Vagina (tissue), 2 donors: Measurements from ENCODE around the gene GBX1. TPM values are rescaled to one million over a fixed set of nuclear protein-coding genes. Genes with fewer than 3 reads are reported as not detected.

Source experiments
- DNase-seq, 2 donors: peaks; one replicate each; pipeline ENCODE4 v3.0.0-alpha.2; 2017; ENCODE audit errors: extremely low spot score in 2 of 2
- H3K27ac ChIP-seq: fragments of 200-600 bp; sonication (generic); one replicate; pipeline ENCODE4 v1.5.1; 2019
- H3K27me3 ChIP-seq: fragments of 200-600 bp; sonication (generic); one replicate; pipeline ENCODE4 v1.5.1; 2019
- H3K36me3 ChIP-seq, 2 donors: fragments of 200-600 bp; sonication (generic); one replicate each; pipeline ENCODE4 v1.5.1; 2017 to 2019
- H3K4me1 ChIP-seq: fragments of 200-600 bp; sonication (generic); one replicate; pipeline ENCODE4 v1.5.1; 2019
- H3K4me3 ChIP-seq, 2 donors: fragments of 200-600 bp; sonication (generic); 1 replicate in 1 of 2; 2 replicates in 1 of 2; pipeline ENCODE4 v1.5.1; 2016 to 2019
- H3K9me3 ChIP-seq: fragments of 200-600 bp; sonication (generic); one replicate; pipeline ENCODE4 v1.5.1; 2019
- POLR2A ChIP-seq, 2 donors: fragments of 450-650 bp; IDR thresholded peaks; one replicate each; pipeline ENCODE4 v1.6.1; 2017; ENCODE audit warnings: antibody characterized with exemption in 2 of 2, mild to moderate bottlenecking in 2 of 2, moderate library complexity in 2 of 2
- POLR2AphosphoS5 ChIP-seq, 2 donors: sonication (generic); formaldehyde crosslinking; IDR thresholded peaks; one replicate each; pipeline ENCODE4 v1.9.0; 2017; ENCODE audit warnings: antibody characterized with exemption in 2 of 2, mild to moderate bottlenecking in 2 of 2, low read depth in 1 of 2; ENCODE audit not compliant: insufficient read depth in 1 of 2
- intact Hi-C: fragments of 100-400 bp; cut with DNase I; formaldehyde crosslinking; loops from one replicate; pipeline ENCODE4 v1.15.1; 2023
- total RNA-seq: library from RNA; depleted of rRNA; stranded (reverse); fragments of >200 nt; gene quantifications from one replicate; pipeline ENCODE4 v1.2.3, GENCODE V29; 2016
- TF ChIP-seq, protein P1 (sequence below), 3 experiments: fragments of 450-650 bp in 2 of 3; fragments of 200-600 bp in 1 of 3; sonication (generic) in 1 of 3; IDR thresholded peaks; one replicate each; pipeline ENCODE4 v1.5.1; 2017 to 2019; ENCODE audit warnings: antibody characterized with exemption in 3 of 3, mild to moderate bottlenecking in 2 of 3, moderate library complexity in 2 of 3

The GBX1 gene
- total RNA-seq, 1 donor from 2014 or later, result not detected

DNA sequence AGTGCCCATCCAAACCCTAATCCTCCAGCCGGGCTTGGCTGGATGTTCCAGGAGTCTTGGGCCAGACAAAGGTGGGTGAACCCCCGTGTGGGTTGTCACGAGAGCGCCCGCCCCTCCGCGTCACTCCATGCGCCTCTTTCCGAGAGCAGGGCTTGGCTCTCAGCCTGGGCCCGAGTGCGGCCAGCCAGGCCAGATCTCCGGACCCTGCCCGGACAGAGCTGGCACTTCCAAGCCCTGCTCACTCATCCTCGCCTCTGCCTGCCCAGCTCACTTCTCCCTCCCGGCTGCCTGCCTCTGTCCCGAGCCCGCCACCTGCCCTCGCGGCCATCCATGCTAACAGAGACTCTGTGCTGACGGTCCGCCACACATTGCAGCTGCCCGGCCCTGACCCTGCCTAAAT, 46.6 kb downstream of the GBX1 start:
- H3K4me1 ChIP-seq, result peaks cover 32% of the 10 kb centered on the region
- peaks cover 5 to 48% of the 10 kb centered on the region in 2 donors for H3K36me3 ChIP-seq
- H3K27ac ChIP-seq, result no peak overlapping the region
- H3K4me3 ChIP-seq, result no peak overlapping the region
- H3K9me3 ChIP-seq, result no peaks in the 10 kb centered on the region
- TF ChIP-seq POLR2A (IDR thresholded peaks at IDR 0.05) (no peak), POLR2AphosphoS5 (IDR thresholded peaks at IDR 0.05; ENCODE audit: insufficient read depth in 1 of 2, low read depth in 1 of 2) (no peak)
- TF ChIP-seq, protein P1, sequence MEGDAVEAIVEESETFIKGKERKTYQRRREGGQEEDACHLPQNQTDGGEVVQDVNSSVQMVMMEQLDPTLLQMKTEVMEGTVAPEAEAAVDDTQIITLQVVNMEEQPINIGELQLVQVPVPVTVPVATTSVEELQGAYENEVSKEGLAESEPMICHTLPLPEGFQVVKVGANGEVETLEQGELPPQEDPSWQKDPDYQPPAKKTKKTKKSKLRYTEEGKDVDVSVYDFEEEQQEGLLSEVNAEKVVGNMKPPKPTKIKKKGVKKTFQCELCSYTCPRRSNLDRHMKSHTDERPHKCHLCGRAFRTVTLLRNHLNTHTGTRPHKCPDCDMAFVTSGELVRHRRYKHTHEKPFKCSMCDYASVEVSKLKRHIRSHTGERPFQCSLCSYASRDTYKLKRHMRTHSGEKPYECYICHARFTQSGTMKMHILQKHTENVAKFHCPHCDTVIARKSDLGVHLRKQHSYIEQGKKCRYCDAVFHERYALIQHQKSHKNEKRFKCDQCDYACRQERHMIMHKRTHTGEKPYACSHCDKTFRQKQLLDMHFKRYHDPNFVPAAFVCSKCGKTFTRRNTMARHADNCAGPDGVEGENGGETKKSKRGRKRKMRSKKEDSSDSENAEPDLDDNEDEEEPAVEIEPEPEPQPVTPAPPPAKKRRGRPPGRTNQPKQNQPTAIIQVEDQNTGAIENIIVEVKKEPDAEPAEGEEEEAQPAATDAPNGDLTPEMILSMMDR (IDR thresholded peaks at IDR 0.05), result no peak
- no peak for DNase-seq
- intact Hi-C loops, result no loop called here
- H3K27me3 ChIP-seq, result no peaks in the 10 kb centered on the region

DNA sequence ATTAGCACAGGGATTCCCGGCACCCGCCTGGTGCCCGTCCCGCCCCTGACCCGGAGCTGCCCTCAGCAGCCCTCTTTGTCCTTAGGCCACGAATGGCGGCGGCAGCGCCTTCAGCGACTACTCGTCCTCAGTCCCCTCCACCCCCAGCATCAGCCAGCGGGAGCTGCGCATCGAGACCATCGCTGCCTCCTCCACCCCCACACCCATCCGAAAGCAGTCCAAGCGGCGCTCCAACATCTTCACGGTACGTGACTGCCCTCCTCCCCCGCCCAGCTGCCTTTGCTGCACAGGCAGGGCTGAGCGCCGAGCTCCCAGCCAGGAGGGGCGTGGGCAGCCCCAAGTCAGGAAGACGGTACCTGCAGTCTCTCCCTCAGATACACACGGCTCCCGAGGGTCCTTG, 47.6 kb downstream of the GBX1 start:
- intact Hi-C loops, result no loop called here
- no peaks in the 10 kb centered on the region for H3K9me3 ChIP-seq
- H3K27ac ChIP-seq, result no peak overlapping the region
- H3K36me3 ChIP-seq, result peaks cover 5 to 48% of the 10 kb centered on the region in 2 donors
- TF ChIP-seq, protein P1 (IDR thresholded peaks at IDR 0.05), result no peak
- no peak for TF ChIP-seq POLR2AphosphoS5 (IDR thresholded peaks at IDR 0.05; ENCODE audit: insufficient read depth in 1 of 2, low read depth in 1 of 2)
- TF ChIP-seq POLR2A (IDR thresholded peaks at IDR 0.05), result no peak
- H3K4me3 ChIP-seq, result no peak overlapping the region
- no peaks in the 10 kb centered on the region for H3K27me3 ChIP-seq
- DNase-seq, result no peak
- peaks cover 26% of the 10 kb centered on the region for H3K4me1 ChIP-seq

GRCh38 chr7:151119055-151119415, 48.5 kb downstream of the GBX1 start:
- peaks cover 5 to 48% of the 10 kb centered on the region in 2 donors for H3K36me3 ChIP-seq
- no peaks in the 10 kb centered on the region for H3K9me3 ChIP-seq
- no peak overlapping the region for H3K4me3 ChIP-seq
- H3K27me3 ChIP-seq, result no peaks in the 10 kb centered on the region
- H3K4me1 ChIP-seq, result peaks cover 22% of the 10 kb centered on the region
- DNase-seq, result no peak
- H3K27ac ChIP-seq, result no peak overlapping the region
- intact Hi-C loops, result no loop called here
- no peak for TF ChIP-seq POLR2AphosphoS5 (IDR thresholded peaks at IDR 0.05; ENCODE audit: insufficient read depth in 1 of 2, low read depth in 1 of 2)
- no peak for TF ChIP-seq POLR2A (IDR thresholded peaks at IDR 0.05)
- TF ChIP-seq, protein P1 (IDR thresholded peaks at IDR 0.05), result no peak

DNA sequence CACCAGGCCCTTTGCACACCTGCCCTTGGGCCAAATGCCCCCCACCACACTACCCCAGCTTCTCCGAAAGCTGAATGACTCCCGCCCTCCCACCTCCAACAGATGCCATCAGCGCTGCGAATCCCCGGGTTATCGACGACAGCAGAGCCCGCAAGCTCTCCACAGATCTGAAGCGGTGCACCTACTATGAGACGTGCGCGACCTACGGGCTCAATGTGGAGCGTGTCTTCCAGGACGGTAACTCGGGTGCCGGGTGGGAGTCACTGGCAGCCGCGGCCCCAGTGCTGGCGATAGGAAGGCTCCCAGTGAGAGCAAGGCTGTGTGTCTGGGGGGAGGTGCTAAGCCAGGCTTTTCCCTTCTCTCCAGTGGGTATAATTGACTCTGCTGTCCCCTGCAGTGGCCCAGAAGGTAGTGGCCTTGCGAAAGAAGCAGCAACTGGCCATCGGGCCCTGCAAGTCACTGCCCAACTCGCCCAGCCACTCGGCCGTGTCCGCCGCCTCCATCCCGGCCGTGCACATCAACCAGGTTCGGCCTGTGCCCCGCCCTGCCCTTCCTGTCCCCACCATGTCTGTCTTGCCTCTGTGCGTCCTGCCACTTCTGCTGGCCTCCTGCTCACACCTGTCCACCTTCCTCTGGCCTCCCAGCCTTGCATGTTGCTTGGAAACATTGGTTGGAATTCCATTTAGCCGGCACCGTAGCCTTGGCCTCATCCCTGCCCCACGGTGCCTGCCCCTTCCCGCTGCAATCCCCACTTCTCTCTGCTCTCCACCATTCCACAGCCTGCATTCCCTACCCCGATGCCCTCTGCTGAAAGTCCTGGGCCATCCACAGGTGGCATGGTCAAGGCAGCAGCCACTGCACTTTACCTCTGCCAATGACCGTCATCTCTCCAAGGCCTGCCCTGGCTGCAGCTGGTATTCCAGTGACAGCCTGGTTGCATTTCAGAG, 49.1 kb downstream of the GBX1 start:
- H3K36me3 ChIP-seq, result peaks cover 5 to 48% of the 10 kb centered on the region in 2 donors
- TF ChIP-seq, protein P1 (IDR thresholded peaks at IDR 0.05), result no peak
- TF ChIP-seq POLR2A (IDR thresholded peaks at IDR 0.05), result no peak
- no peak for TF ChIP-seq POLR2AphosphoS5 (IDR thresholded peaks at IDR 0.05; ENCODE audit: insufficient read depth in 1 of 2, low read depth in 1 of 2)
- no peak overlapping the region for H3K4me3 ChIP-seq
- H3K4me1 ChIP-seq, result peaks cover 27% of the 10 kb centered on the region
- H3K27ac ChIP-seq, result no peak overlapping the region
- no peak for DNase-seq
- intact Hi-C loops, result no loop called here
- no peaks in the 10 kb centered on the region for H3K27me3 ChIP-seq
- H3K9me3 ChIP-seq, result no peaks in the 10 kb centered on the region

DNA sequence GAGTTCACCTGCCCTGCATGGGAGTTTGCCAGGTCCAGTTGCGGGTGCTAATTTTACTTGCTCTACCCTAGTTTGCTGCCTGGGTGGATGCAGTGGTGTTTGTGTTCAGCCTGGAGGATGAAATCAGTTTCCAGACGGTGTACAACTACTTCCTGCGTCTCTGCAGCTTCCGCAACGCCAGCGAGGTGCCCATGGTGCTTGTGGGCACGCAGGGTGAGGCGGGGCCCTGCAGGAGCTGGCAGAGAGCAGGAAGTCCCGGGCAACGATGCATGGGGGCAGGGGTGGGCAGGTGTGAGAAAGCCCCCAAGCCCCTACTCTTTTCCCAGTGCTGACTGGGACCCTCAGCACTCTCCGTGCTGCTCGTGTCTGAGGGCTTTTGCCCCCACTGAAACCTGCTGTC, 49.9 kb downstream of the GBX1 start:
- DNase-seq, result no peak
- Histone ChIP-seq H3K27ac (no peak overlapping the region), H3K4me3 (no peak overlapping the region), H3K36me3 (peaks cover 5 to 43% of the 10 kb centered on the region in 2 donors), H3K9me3 (no peaks in the 10 kb centered on the region), H3K27me3 (no peaks in the 10 kb centered on the region), H3K4me1 (peaks cover 33% of the 10 kb centered on the region)
- TF ChIP-seq POLR2AphosphoS5 (IDR thresholded peaks at IDR 0.05; ENCODE audit: insufficient read depth in 1 of 2, low read depth in 1 of 2) (no peak), POLR2A (IDR thresholded peaks at IDR 0.05) (no peak)
- TF ChIP-seq, protein P1 (IDR thresholded peaks at IDR 0.05), result no peak
- intact Hi-C loops, result no loop called here
